HUES64 (cell line): ENCODE measurements around the gene DYNLL1.
"Not testable (repeated sequence)": the region's sequence is repeated elsewhere in the genome, so short reads cannot be mapped to it uniquely, and the experiment has no call there.

Experiments
- H3K27ac ChIP-seq: 2 replicates; pipeline ENCODE4 v1.7.0; 2013; ENCODE audit warnings: low read depth, low read length, inconsistent platforms
- H3K27me3 ChIP-seq: 2 replicates; pipeline ENCODE4 v1.6.1; 2013; ENCODE audit warnings: mild to moderate bottlenecking, low read length; ENCODE audit not compliant: insufficient read depth
- H3K36me3 ChIP-seq: 2 replicates; pipeline ENCODE4 v1.6.1; 2013; ENCODE audit warnings: mild to moderate bottlenecking, low read length; ENCODE audit not compliant: insufficient read depth
- H3K4me1 ChIP-seq: 2 replicates; pipeline ENCODE4 v1.6.1; 2013; ENCODE audit warnings: mild to moderate bottlenecking, low read length, moderate library complexity; ENCODE audit not compliant: insufficient read depth
- H3K4me3 ChIP-seq: 2 replicates; pipeline ENCODE4 v1.5.1; 2013; ENCODE audit warnings: mild to moderate bottlenecking, low read length, moderate library complexity
- H3K9ac ChIP-seq: 2 replicates; pipeline ENCODE4 v1.6.1; 2013; ENCODE audit warnings: mild to moderate bottlenecking, low read depth, low read length
- H3K9me3 ChIP-seq: 2 replicates; pipeline ENCODE4 v1.6.1; 2013; ENCODE audit warnings: low read depth, low read length; ENCODE audit not compliant: insufficient read depth
- WGBS: fragments of 150-250, 120-280 bp; methylation state at CpG from one replicate; pipeline ENCODE4 v1.1.7; 2013; ENCODE audit warnings: missing lambda C conversion rate; 5-methylcytosine and 5-hydroxymethylcytosine counted together

The DYNLL1 gene

GRCh38 chr12:120475643-120476042 is 20.3 kb upstream of the DYNLL1 start:
- H3K36me3 ChIP-seq = no peaks in the 10 kb centered on the region
- 100% methylated on average over 1 of the region's 1 CpG for WGBS
- no peak overlapping the region for H3K4me3 ChIP-seq
- H3K4me1 ChIP-seq = peaks cover 6% of the 10 kb centered on the region; the same call in 1 of the 2 replicates
- no peak overlapping the region for H3K9ac ChIP-seq
- H3K27me3 ChIP-seq = no peaks in the 10 kb centered on the region
- H3K27ac ChIP-seq = no peak overlapping the region
- no peaks in the 10 kb centered on the region for H3K9me3 ChIP-seq

GRCh38 chr12:120479458-120479857 is 16.5 kb upstream of the DYNLL1 start:
- Histone ChIP-seq H3K4me3 (no peak overlapping the region), H3K9ac (no peak overlapping the region), H3K4me1 (peaks cover 6% of the 10 kb centered on the region; the same call in 1 of the 2 replicates), H3K9me3 (no peaks in the 10 kb centered on the region), H3K27ac (no peak overlapping the region), H3K27me3 (no peaks in the 10 kb centered on the region), H3K36me3 (no peaks in the 10 kb centered on the region)
- WGBS = 83% methylated on average over 1 of the region's 1 CpG

- no peak overlapping the region for H3K4me3 ChIP-seq
- no peaks in the 10 kb centered on the region for H3K9me3 ChIP-seq
- no peaks in the 10 kb centered on the region for H3K36me3 ChIP-seq
- no peak overlapping the region for H3K9ac ChIP-seq
- H3K27me3 ChIP-seq = no peaks in the 10 kb centered on the region
- H3K27ac ChIP-seq = no peak overlapping the region
- WGBS = 94% methylated on average over 1 of the region's 1 CpG
- no peaks in the 10 kb centered on the region for H3K4me1 ChIP-seq
Observed at GRCh38 chr12:120480211-120480610, 15.7 kb upstream of the DYNLL1 start.

- Histone ChIP-seq H3K4me1 (no peaks in the 10 kb centered on the region), H3K4me3 (no peak overlapping the region), H3K27me3 (no peaks in the 10 kb centered on the region), H3K9me3 (no peaks in the 10 kb centered on the region), H3K27ac (no peak overlapping the region), H3K9ac (no peak overlapping the region), H3K36me3 (no peaks in the 10 kb centered on the region)
- WGBS = 99% methylated on average over 6 of the region's 9 CpGs
Observed at GRCh38 chr12:120481022-120481767, 14.7 kb upstream of the DYNLL1 start.

- H3K36me3 ChIP-seq = no peaks in the 10 kb centered on the region
- 93% methylated on average over 1 of the region's 1 CpG for WGBS
- H3K27ac ChIP-seq = no peak overlapping the region
- no peaks in the 10 kb centered on the region for H3K4me1 ChIP-seq
- H3K9me3 ChIP-seq = no peaks in the 10 kb centered on the region
- no peak overlapping the region for H3K9ac ChIP-seq
- H3K27me3 ChIP-seq = no peaks in the 10 kb centered on the region
- no peak overlapping the region for H3K4me3 ChIP-seq
Observed at GRCh38 chr12:120483621-120484020, 12.3 kb upstream of the DYNLL1 start.

- WGBS = 94% methylated on average over 5 of the region's 7 CpGs
- Histone ChIP-seq H3K27ac (no peak overlapping the region), H3K36me3 (peaks cover 7% of the 10 kb centered on the region; the same call in 1 of the 2 replicates), H3K4me1 (no peaks in the 10 kb centered on the region), H3K9ac (no peak overlapping the region), H3K27me3 (no peaks in the 10 kb centered on the region), H3K4me3 (no peak overlapping the region), H3K9me3 (no peaks in the 10 kb centered on the region)
Observed at GRCh38 chr12:120485961-120486881, 9.7 kb upstream of the DYNLL1 start.

GRCh38 chr12:120487552-120487951 is 8.4 kb upstream of the DYNLL1 start:
- not testable (repeated sequence) for H3K27me3 ChIP-seq, H3K9ac ChIP-seq, H3K36me3 ChIP-seq, H3K9me3 ChIP-seq, H3K4me3 ChIP-seq, H3K4me1 ChIP-seq, H3K27ac ChIP-seq
- 89% methylated on average over 7 of the region's 7 CpGs for WGBS

GRCh38 chr12:120488057-120488640 is 7.8 kb upstream of the DYNLL1 start:
- Histone ChIP-seq H3K4me3 (no peak overlapping the region), H3K9me3 (no peaks in the 10 kb centered on the region), H3K27ac (no peak overlapping the region), H3K9ac (no peak overlapping the region), H3K36me3 (peaks cover 9% of the 10 kb centered on the region; the same call in 1 of the 2 replicates), H3K27me3 (no peaks in the 10 kb centered on the region), H3K4me1 (no peaks in the 10 kb centered on the region)
- WGBS = 75% methylated on average over 5 of the region's 5 CpGs

- WGBS = 95% methylated on average over 4 of the region's 4 CpGs
Observed at GRCh38 chr12:120489018-120489417, 6.9 kb upstream of the DYNLL1 start.

GRCh38 chr12:120490325-120490724 is 5.6 kb upstream of the DYNLL1 start:
- H3K4me1 ChIP-seq = peaks cover 6% of the 10 kb centered on the region
- H3K27me3 ChIP-seq = no peaks in the 10 kb centered on the region
- no peak overlapping the region for H3K9ac ChIP-seq
- no peak overlapping the region for H3K4me3 ChIP-seq
- no peak overlapping the region for H3K27ac ChIP-seq
- WGBS = 88% methylated on average over 5 of the region's 5 CpGs
- H3K9me3 ChIP-seq = no peaks in the 10 kb centered on the region
- H3K36me3 ChIP-seq = peaks cover 9% of the 10 kb centered on the region; the same call in 1 of the 2 replicates

More at GRCh38 chr12:120489018-120489417, 6.9 kb upstream of the DYNLL1 start:
- no peaks in the 10 kb centered on the region for H3K27me3 ChIP-seq
- no peak overlapping the region for H3K9ac ChIP-seq
- no peaks in the 10 kb centered on the region for H3K4me1 ChIP-seq
- no peak overlapping the region for H3K27ac ChIP-seq
- H3K4me3 ChIP-seq = no peak overlapping the region
- no peaks in the 10 kb centered on the region for H3K9me3 ChIP-seq
- H3K36me3 ChIP-seq = peaks cover 9% of the 10 kb centered on the region; the same call in 1 of the 2 replicates
